ENCODE measurements around the gene LRRC37A2. TPM values are rescaled to one million over a fixed set of nuclear protein-coding genes. Genes with fewer than 3 reads are reported as not detected.
A peak's percentile ranks its signal among the peaks of the same experiment; 100 is the strongest.
"Not testable (repeated sequence)": the region's sequence is repeated elsewhere in the genome, so short reads cannot be mapped to it uniquely, and the experiment has no call there.

The LRRC37A2 gene
- total RNA-seq, 1 donor = 12.3 TPM

GRCh38 chr17:46534716-46535115 lies 22.4 kb downstream of the LRRC37A2 start:
- H3K27ac ChIP-seq (ENCODE audit: low read depth, low read length); H2AFZ ChIP-seq (ENCODE audit: low read length); H4K20me1 ChIP-seq (ENCODE audit: insufficient read depth, low read length); DNase-seq (ENCODE audit: insufficient read length, low spot score, missing footprints); H3K27me3 ChIP-seq (ENCODE audit: insufficient read depth, low read length); H3K4me2 ChIP-seq (ENCODE audit: insufficient read depth, low read length); H3K9me3 ChIP-seq (ENCODE audit: low read depth, low read length); H3K36me3 ChIP-seq (ENCODE audit: insufficient read depth, low read length); H3K4me3 ChIP-seq (ENCODE audit: insufficient read depth, low read length); H3K4me1 ChIP-seq (ENCODE audit: insufficient read depth, low read length); H3K79me2 ChIP-seq (ENCODE audit: insufficient read depth, low read length): not testable (repeated sequence)

DNA sequence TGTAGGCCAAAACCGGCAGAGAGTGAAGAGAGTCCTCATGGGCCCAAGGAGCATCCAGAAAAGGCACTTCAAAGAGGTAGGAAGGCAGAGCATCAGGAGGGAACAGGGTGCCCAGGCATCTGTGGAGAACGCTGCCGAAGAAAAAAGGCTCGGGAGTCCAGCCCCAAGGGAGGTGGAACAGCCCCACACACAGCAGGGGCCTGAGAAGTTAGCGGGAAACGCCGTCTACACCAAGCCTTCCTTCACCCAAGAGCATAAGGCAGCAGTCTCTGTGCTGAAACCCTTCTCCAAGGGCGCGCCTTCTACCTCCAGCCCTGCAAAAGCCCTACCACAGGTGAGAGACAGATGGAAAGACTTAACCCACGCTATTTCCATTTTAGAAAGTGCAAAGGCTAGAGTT lies 36.3 kb downstream of the LRRC37A2 start:
- H3K9me3 ChIP-seq (ENCODE audit: low read depth, low read length); H4K20me1 ChIP-seq (ENCODE audit: insufficient read depth, low read length); H2AFZ ChIP-seq (ENCODE audit: low read length); H3K79me2 ChIP-seq (ENCODE audit: insufficient read depth, low read length); H3K4me3 ChIP-seq (ENCODE audit: insufficient read depth, low read length); H3K4me2 ChIP-seq (ENCODE audit: insufficient read depth, low read length); H3K36me3 ChIP-seq (ENCODE audit: insufficient read depth, low read length); H3K4me1 ChIP-seq (ENCODE audit: insufficient read depth, low read length); H3K27ac ChIP-seq (ENCODE audit: low read depth, low read length); H3K27me3 ChIP-seq (ENCODE audit: insufficient read depth, low read length); DNase-seq (ENCODE audit: insufficient read length, low spot score, missing footprints): not testable (repeated sequence)

DNA sequence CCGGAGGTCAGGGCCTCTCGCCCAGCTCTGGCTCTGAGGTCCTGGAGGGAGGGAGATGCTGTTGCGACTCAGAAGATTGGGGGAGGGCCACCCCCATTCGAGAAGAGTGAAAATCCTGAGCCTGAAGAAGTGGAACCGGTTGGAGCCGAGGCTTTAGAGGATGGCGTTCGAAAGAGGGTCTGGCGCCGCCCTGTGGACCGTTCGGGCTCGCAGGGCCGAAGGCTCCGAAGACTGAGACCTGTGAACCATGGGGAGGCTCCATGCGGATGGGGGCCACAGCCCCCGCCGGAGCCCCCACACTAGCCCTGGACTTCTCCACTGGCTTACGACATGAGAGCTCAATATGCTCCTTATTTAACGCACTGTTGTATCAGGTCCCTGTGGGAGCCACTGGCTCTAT lies 46.9 kb downstream of the LRRC37A2 start:
- not testable (repeated sequence) for DNase-seq (ENCODE audit: insufficient read length, low spot score, missing footprints); H3K27me3 ChIP-seq (ENCODE audit: insufficient read depth, low read length)

DNA sequence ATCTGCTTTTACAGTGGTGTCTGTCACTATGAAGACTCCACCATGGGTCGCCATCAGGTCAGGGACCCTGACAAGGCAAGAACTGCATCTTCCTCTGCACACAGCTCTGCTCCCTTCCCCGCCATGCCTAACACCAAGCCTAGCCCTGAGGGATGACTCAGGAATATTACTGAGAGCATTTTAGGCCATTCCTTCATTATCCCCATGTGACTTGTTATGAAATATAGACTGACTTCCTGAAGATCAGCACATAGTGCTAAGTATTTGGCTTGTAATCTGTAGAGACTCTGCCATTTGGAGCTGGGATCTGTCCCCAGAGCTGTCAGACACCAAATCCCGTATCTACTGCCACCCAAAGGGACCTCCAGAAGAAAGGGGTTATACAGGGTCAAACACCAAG lies 47.8 kb downstream of the LRRC37A2 start:
- H3K4me3 ChIP-seq (ENCODE audit: insufficient read depth, low read length); DNase-seq (ENCODE audit: insufficient read length, low spot score, missing footprints); H2AFZ ChIP-seq (ENCODE audit: low read length); H3K4me1 ChIP-seq (ENCODE audit: insufficient read depth, low read length); H3K4me2 ChIP-seq (ENCODE audit: insufficient read depth, low read length); H3K79me2 ChIP-seq (ENCODE audit: insufficient read depth, low read length); H4K20me1 ChIP-seq (ENCODE audit: insufficient read depth, low read length); H3K27ac ChIP-seq (ENCODE audit: low read depth, low read length); H3K36me3 ChIP-seq (ENCODE audit: insufficient read depth, low read length); H3K9me3 ChIP-seq (ENCODE audit: low read depth, low read length); H3K27me3 ChIP-seq (ENCODE audit: insufficient read depth, low read length): not testable (repeated sequence)

More for the DNA sequence above, 46.9 kb downstream of the LRRC37A2 start:
- not testable (repeated sequence) for H3K4me3 ChIP-seq (ENCODE audit: insufficient read depth, low read length); H4K20me1 ChIP-seq (ENCODE audit: insufficient read depth, low read length); H3K9me3 ChIP-seq (ENCODE audit: low read depth, low read length); H2AFZ ChIP-seq (ENCODE audit: low read length); H3K4me1 ChIP-seq (ENCODE audit: insufficient read depth, low read length); H3K79me2 ChIP-seq (ENCODE audit: insufficient read depth, low read length); H3K27ac ChIP-seq (ENCODE audit: low read depth, low read length); H3K36me3 ChIP-seq (ENCODE audit: insufficient read depth, low read length); H3K4me2 ChIP-seq (ENCODE audit: insufficient read depth, low read length)

- not testable (repeated sequence) for H3K9me3 ChIP-seq (ENCODE audit: low read depth, low read length); H3K4me1 ChIP-seq (ENCODE audit: insufficient read depth, low read length); H3K4me2 ChIP-seq (ENCODE audit: insufficient read depth, low read length); H3K4me3 ChIP-seq (ENCODE audit: insufficient read depth, low read length); DNase-seq (ENCODE audit: insufficient read length, low spot score, missing footprints); H3K27ac ChIP-seq (ENCODE audit: low read depth, low read length); H3K27me3 ChIP-seq (ENCODE audit: insufficient read depth, low read length); H2AFZ ChIP-seq (ENCODE audit: low read length); H3K79me2 ChIP-seq (ENCODE audit: insufficient read depth, low read length); H4K20me1 ChIP-seq (ENCODE audit: insufficient read depth, low read length); H3K36me3 ChIP-seq (ENCODE audit: insufficient read depth, low read length)
These were observed 54.0 kb downstream of the LRRC37A2 start for GRCh38 chr17:46566284-46566683.

DNA sequence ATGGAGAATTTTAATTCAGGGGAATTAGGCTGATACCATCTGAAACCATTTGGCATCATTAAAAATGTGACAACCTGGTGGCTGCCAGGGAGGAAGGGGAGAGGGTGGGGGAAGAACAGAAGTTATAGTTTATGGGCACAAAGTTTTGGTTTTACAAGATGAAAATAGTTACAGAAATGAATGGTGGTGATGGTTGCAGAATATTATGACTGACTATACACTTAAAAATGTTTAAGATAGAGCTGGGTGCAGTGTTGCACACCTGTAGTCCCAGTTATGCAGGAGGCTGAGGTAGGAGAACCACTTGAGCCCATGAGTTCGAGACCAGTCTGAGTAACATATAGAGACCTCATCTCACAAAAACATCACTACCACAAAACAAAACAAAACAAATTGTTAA lies 54.7 kb downstream of the LRRC37A2 start:
- DNase-seq (ENCODE audit: insufficient read length, low spot score, missing footprints); H3K4me2 ChIP-seq (ENCODE audit: insufficient read depth, low read length); H3K4me1 ChIP-seq (ENCODE audit: insufficient read depth, low read length); H2AFZ ChIP-seq (ENCODE audit: low read length); H3K36me3 ChIP-seq (ENCODE audit: insufficient read depth, low read length); H4K20me1 ChIP-seq (ENCODE audit: insufficient read depth, low read length); H3K79me2 ChIP-seq (ENCODE audit: insufficient read depth, low read length); H3K9me3 ChIP-seq (ENCODE audit: low read depth, low read length); H3K27ac ChIP-seq (ENCODE audit: low read depth, low read length); H3K27me3 ChIP-seq (ENCODE audit: insufficient read depth, low read length); H3K4me3 ChIP-seq (ENCODE audit: insufficient read depth, low read length): not testable (repeated sequence)

DNA sequence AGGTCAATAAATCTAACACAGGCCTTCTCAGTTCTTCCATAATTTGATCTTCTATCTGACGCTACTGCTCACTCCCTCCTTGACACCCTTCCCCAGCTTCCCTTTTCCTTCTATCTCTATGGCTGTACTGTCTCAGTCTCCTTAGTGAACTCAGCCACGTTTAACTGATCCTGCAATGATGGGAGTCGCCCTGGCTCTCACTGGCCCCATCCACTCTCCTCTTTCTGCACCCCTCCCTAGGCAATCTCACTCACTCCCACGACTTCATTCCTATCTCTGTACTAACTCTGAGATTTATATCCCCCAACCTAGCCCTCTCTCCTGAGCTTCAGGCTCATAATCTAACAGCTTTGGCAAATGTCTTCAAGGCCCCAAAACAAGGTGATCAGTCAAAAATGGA lies 59.5 kb downstream of the LRRC37A2 start:
- H3K4me1 ChIP-seq (ENCODE audit: insufficient read depth, low read length); H3K79me2 ChIP-seq (ENCODE audit: insufficient read depth, low read length): not testable (repeated sequence)

DNA sequence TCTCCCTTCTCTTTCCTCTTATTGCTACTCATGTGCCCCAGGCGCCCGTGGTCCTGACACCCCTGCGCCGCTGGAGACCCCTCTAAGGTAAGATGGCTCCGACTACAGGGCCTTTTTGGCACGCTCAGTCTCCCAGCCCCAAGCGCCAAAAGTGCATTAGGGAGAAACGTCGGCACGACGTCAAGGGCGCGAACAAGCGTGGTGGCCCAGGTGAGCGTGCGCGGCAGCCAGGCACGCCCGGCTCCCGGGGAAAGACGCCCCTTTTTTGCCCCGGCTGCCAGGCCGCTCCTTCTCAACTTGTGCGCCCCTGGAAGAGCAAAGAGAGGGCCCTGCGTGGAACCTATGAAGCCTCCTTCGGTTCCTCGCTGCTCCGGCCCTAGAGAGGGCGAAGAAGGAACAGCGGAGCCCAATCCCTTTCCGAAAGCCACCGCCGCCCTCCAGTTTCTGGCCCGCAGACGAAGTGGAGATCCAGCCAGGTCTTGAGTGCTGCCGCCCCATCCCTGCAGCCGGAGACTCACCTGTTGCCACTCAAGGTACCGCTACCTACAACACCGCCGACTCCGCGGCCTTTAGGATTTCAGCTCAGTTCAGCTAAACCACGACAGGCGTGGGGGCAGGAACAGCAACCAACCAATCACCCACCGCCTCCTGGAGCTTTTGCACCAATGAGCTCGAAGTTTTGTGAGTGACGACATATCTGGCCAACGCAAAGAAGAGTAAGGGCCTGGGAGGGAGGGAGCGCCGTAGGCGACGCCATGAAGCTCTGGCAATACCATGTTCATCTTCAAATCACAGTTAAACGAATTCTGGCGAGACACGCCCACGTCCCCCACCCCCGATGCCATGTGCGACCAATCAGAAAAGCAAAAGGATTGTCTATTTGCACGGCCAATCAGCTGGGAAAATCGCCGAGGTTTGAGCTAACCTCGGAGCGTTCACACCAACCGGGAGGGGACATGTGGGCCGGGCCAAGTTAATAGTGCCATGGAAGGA lies 67.1 kb downstream of the LRRC37A2 start, which contains the start of gene ARL17A:
ARL17A (minus strand) TSS at position 609 of the 993 bp plus-strand sequence. CDS start 3,369 bp downstream, outside the sequence.
- H4K20me1 ChIP-seq (ENCODE audit: insufficient read depth, low read length); H3K36me3 ChIP-seq (ENCODE audit: insufficient read depth, low read length); H3K4me2 ChIP-seq (ENCODE audit: insufficient read depth, low read length); H3K27ac ChIP-seq (ENCODE audit: low read depth, low read length); DNase-seq (ENCODE audit: insufficient read length, low spot score, missing footprints); H3K9me3 ChIP-seq (ENCODE audit: low read depth, low read length); H3K4me1 ChIP-seq (ENCODE audit: insufficient read depth, low read length); H3K79me2 ChIP-seq (ENCODE audit: insufficient read depth, low read length); H3K27me3 ChIP-seq (ENCODE audit: insufficient read depth, low read length): not testable (repeated sequence)
- Histone ChIP-seq H2AFZ (ENCODE audit: low read length) (peak within 1 kb of the TSS; percentile 76), H3K4me3 (ENCODE audit: insufficient read depth, low read length) (peak within 1 kb of the TSS; percentile 53)

More for the DNA sequence above, 59.5 kb downstream of the LRRC37A2 start:
- not testable (repeated sequence) for H2AFZ ChIP-seq (ENCODE audit: low read length); H3K4me2 ChIP-seq (ENCODE audit: insufficient read depth, low read length); H3K27ac ChIP-seq (ENCODE audit: low read depth, low read length); H3K4me3 ChIP-seq (ENCODE audit: insufficient read depth, low read length); H4K20me1 ChIP-seq (ENCODE audit: insufficient read depth, low read length); DNase-seq (ENCODE audit: insufficient read length, low spot score, missing footprints); H3K36me3 ChIP-seq (ENCODE audit: insufficient read depth, low read length); H3K27me3 ChIP-seq (ENCODE audit: insufficient read depth, low read length); H3K9me3 ChIP-seq (ENCODE audit: low read depth, low read length)

GRCh38 chr17:46580082-46580481 lies 67.8 kb downstream of the LRRC37A2 start:
- H3K36me3 ChIP-seq (ENCODE audit: insufficient read depth, low read length); H3K4me1 ChIP-seq (ENCODE audit: insufficient read depth, low read length); H3K4me2 ChIP-seq (ENCODE audit: insufficient read depth, low read length); H3K27me3 ChIP-seq (ENCODE audit: insufficient read depth, low read length); H3K79me2 ChIP-seq (ENCODE audit: insufficient read depth, low read length); H3K9me3 ChIP-seq (ENCODE audit: low read depth, low read length); DNase-seq (ENCODE audit: insufficient read length, low spot score, missing footprints); H4K20me1 ChIP-seq (ENCODE audit: insufficient read depth, low read length); H3K27ac ChIP-seq (ENCODE audit: low read depth, low read length): not testable (repeated sequence)
- Histone ChIP-seq H2AFZ (ENCODE audit: low read length) (peak overlapping the region; percentile 76), H3K4me3 (ENCODE audit: insufficient read depth, low read length) (peak overlapping the region; percentile 53)

All from osteoblast (primary cell).